ENCODE results near the gene TECRL.

DNA sequence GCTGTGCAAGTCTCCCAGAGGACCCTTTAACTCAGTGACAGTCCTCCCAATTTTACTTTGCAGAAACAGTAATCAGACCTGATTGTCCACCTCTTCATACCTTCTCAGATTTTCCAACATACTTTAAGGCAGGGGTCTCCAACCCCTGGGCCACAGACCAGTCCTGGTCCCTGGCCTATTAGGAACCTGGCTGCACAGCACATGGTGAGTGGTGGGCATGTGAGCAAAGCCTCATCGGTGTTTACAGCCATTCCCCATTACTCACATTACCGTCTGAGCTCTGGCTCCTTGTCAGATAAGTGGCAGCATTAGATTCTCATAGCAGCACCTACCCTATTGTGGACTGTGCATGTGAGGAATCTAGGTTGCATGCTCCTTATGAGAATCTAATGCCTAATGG is 74.3 kb downstream of the TECRL start:
- TF ChIP-seq, protein P1, sequence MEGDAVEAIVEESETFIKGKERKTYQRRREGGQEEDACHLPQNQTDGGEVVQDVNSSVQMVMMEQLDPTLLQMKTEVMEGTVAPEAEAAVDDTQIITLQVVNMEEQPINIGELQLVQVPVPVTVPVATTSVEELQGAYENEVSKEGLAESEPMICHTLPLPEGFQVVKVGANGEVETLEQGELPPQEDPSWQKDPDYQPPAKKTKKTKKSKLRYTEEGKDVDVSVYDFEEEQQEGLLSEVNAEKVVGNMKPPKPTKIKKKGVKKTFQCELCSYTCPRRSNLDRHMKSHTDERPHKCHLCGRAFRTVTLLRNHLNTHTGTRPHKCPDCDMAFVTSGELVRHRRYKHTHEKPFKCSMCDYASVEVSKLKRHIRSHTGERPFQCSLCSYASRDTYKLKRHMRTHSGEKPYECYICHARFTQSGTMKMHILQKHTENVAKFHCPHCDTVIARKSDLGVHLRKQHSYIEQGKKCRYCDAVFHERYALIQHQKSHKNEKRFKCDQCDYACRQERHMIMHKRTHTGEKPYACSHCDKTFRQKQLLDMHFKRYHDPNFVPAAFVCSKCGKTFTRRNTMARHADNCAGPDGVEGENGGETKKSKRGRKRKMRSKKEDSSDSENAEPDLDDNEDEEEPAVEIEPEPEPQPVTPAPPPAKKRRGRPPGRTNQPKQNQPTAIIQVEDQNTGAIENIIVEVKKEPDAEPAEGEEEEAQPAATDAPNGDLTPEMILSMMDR (IDR thresholded peaks at IDR 0.05 in 4 of 5, conservative IDR thresholded peaks at IDR 0.05 in 1 of 5) = no peak
- no peak for TF ChIP-seq POLR2A (IDR thresholded peaks at IDR 0.05)

Data from gastrocnemius medialis (tissue), 4 donors.